NCI-H345 treated with DMSO at 0.1 percent for 48 hours (cell line): ENCODE measurements around the gene ARL8B.

Experiments used
- DNase-seq: peaks from one replicate; lab custom pipeline; 2025; ENCODE audit not compliant: unreplicated experiment; lab: John Stamatoyannopoulos, UW

The ARL8B gene

DNA sequence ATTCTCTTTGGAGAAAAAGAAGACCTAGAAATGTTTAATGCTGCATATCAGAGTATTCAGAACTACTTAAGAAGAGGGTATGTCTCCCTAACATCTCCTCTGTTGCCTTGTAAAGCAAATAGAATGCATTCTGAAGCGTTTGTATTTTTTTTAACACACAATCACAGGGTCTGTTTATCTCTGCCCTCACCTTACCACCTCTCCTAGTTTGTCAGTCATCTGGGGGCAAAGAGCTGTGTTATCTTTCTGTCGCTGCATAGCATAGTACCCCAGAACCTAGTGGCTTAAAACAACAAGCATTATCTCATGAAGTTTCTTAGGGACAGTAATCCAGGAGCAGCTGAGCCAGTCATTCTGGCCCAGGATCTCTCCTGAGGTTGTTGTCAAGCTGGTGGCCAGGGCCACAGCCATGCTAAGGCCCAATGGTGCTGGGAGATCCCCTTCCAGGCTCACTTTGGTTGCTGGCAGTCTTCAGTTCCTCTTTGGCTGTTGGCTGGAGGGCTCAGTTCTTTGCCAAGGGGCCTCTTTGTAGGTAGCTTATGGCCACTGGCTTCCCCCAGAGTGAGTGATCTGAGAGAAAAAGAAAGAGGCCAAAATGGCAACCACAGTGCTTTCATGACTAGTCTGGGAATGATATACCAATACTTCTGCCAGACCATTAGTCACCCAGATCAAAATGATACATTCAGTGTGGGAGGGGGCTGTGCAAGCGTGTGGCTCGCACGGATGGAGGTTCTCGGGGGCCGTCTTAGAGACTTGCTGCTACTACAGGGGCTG is 83.3 kb downstream of the ARL8B start:
- DNase-seq, result no peak

DNA sequence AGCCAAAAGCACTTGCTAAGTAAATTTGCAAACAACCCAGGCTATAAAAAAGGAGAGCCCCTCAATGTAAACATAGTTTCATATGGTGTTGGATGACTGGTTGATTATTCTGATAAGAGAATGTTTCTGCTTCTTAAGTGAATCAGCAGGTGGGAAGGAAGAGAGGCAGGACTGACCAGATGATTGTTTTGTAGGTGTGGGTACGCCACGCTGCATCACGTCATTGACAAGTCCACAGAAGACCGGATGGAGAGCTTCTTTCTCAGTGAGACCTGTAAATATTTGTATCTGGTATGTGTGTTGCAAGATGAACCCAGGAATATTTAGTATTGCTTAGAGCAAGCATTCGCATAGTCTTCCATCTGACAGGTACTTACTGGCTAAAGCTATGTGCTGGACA is 88.8 kb downstream of the ARL8B start:
- DNase-seq, result no peak

DNA sequence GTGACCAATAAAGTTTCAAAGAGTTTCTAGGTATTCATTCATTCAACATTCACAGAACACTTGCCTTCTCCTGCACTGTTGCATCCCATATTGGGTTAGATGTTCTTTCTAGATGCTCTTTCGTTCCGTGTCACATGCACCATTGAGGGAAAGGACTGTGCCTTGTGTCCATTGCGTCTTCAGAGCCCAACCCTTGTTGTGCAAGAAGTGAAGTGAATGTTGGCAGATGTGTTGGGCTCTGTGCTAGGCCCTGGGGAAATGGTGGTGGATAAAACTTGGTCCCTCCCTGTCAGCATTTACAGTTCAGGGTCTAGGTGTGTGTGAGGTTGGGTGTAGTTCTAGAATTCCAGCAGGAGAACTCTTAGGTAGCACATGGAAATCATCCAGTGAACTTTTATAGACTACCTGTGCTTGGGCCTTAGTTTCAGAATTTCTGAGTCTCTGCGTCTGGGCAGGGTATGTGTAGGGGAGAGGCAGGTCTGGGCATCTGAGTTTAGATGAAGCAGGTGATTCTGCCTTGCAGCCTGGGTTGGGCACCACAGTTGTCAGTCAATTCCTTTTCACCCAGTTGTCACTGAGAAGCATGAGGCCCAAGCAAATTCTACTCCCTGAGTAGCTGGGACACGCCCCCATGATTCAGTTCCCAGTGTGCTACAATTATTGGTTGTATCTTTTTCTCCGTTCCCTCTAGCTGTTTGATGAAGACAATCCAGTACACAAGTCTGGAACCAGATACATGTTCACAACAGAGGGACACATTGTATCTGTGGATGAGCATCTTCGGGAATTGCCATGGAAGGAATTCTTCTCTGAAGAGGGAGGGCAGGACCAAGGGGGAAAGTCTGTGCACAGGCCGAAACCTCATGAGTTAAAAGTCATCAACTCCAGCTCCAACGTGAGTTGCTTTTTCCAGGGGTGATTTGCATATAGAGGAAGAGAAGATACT is 90.8 kb downstream of the ARL8B start:
- DNase-seq, result no peak

DNA sequence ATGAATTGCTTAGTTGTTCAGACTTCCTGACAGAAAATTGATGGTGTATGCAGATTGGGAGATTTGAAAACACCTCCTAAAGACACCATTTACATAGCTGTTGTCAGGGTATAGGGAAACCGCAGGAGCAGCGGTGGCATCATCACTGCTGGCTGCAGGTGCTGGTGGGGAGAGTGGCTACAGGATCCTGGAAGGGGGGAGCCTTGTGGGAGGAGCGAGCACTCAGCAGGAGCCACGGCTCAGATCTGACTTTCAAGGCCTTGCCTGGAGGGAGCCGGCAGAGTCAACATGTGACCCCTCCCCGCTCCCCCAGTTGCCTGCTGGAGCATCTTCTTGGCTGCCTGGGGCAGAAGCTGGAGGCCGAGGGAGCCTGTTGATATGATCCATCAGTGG is 91.5 kb downstream of the ARL8B start:
- DNase-seq, result no peak

DNA sequence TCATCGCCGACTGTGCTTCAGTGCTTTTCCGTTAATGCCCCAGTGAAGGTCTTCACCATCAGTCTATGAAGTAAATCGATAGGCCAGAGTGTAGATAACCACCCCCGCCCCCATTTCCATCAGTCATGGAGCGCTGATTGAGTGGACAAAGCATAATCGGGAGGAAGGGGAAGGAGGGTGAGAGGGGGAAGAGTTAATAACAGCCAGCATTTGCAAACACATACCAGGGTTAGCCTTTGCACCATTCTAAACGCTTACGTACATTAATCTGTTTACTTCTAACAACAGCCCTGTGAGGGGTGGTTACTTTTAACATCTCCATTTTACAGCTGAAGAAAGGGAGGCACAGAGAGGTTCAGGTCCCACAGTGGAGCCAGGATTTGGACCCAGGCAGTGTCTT is 92.3 kb downstream of the ARL8B start:
- no peak for DNase-seq

DNA sequence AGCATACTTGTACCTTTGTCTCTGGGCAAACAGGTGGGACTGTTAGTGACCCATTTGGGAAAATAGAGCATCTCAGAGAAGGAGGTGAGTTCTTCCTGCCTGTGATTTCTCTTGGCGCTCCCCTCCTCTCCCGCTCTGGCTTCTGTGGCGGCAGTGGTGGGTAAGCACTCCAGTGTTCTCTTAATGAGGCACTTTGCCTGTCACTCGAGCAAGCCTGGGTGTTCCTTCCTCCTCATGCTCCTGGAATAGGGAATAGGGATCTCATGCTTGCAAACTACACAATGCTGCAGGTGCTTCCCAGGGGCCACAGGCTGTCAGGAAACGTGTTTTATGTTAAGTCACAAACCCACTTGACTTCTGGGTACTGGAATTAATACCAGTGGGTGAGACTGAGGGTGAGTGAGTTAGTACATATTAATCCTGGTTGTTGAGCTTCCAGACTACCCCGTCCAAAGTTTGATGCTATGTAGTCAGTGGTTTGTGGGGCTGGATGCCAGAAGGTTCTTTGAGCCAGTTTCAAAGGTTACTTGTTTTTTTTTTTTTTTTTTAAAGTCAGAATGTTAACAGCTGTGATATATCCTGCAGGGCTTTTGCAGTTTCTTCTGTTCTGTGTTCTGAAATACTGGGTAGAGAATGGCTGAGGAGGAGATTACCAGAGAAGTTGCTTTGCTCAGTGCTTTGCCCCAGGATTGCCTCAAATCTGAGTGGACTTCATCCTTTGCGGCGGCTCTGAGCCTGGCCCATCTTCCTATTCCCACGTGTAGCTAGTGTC is 95.9 kb downstream of the ARL8B start:
- no peak for DNase-seq

DNA sequence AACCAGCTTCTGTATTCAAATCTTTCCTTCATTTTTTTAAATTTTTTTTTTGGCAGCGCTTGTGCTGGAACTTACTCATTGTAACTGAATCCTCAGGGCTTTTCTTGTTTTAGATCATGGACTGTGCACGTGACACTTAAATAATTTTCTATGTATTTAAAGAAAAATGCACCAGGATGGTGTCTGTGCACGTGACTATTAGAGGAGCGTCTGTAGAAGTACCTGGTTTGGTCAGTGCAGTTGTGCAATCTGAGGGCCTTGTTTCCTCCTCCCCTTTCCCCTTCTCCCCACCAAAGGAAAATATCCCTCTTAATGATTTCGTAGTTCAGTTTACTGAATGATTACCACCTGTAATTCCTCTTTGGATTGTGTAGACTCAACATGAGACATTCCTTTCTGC is 96.7 kb downstream of the ARL8B start:
- no peak for DNase-seq

DNA sequence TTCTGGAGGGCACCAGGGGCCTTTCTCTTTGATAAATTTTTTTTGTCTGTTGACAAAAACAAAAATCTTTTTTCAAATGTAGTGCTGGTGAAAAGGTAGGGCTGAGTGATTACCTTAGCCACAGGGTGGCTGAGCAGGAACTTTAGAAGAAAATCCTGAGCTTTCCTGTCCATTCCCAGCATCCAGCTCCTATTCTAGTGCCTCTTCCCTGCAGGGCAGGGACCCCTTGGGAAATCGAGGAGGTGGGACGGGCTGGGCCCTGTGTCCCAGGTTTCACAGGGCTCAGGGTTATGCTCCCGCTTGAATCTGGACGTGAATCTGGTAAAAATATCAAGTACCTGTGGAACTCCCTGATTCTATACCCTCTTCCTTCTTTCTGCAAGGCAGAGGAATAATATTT is 97.1 kb downstream of the ARL8B start:
- no peak for DNase-seq

DNA sequence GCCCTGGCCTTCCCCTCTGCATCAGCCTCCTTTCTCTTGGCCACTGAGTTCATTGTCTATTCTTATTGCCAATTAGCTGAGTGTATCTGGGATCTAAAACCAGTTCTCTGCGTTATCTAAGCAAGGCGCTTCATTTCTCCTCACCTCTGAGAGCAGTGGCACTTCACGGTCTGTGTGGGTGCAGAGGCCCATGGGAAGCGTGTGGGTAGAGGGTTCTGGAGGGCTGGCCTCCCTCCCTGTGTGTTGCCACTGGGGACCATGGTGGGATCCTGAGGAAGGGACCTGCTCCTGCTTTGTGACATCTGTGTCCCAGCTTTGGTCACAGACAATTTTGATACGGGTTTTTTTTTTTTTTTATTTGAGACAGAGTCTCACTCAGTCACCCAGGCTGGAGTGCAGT is 98.1 kb downstream of the ARL8B start:
- no peak for DNase-seq

DNA sequence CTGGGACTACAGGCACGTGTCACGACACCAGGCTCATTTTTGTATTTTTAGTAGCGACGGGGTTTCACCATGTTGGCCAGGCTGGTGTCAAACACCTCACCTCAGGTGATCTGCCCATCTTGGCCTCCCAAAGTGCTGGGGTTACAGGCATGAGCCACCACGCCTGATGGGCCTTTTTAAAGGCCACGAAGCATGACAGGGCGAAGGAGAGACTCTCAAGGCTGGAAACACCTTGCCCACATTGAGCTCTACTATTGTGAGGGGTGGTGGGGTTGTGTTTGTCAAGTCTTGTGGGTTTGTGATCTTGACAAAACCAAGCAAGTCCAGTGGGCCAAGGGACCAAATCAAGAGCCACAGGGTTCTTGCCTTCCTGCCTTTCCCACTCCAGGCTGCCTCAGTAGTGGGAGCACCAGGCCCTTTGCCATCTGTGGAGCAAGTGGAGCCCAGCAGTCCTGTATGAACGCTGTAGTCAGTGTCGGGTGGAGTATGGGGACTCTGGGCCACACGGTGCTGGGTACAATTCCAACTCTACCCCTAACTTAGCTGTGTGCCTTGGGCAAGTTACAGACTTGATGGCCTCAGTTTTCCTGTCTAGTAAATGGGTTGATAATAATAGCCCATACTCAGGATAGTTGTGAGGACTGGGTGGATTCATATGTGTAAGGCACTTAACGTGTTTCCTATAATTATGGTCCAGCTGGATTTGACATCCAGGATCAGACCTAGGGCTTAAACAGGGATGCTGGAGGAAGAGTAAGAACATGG is 98.8 kb downstream of the ARL8B start:
- no peak for DNase-seq

DNA sequence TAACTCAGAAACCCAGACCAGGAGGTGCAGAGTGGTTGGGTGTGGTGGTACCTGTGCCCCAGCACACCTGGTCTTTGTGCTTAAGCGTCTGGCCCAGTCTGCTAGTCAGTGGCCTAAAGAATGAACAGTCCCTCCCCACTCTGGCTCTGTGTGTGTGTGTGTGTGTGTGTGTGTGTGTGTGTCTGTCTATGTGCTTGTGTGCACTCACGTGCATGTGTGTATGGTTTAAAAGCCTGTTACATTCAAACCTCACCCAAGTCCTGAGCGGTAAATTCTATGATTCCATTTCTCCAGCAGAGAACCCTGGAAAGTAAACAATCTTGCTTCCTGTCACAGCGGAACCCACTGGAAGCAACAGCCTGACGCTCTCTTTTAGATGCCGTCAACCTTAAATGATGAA is 99.6 kb downstream of the ARL8B start:
- no peak for DNase-seq

DNA sequence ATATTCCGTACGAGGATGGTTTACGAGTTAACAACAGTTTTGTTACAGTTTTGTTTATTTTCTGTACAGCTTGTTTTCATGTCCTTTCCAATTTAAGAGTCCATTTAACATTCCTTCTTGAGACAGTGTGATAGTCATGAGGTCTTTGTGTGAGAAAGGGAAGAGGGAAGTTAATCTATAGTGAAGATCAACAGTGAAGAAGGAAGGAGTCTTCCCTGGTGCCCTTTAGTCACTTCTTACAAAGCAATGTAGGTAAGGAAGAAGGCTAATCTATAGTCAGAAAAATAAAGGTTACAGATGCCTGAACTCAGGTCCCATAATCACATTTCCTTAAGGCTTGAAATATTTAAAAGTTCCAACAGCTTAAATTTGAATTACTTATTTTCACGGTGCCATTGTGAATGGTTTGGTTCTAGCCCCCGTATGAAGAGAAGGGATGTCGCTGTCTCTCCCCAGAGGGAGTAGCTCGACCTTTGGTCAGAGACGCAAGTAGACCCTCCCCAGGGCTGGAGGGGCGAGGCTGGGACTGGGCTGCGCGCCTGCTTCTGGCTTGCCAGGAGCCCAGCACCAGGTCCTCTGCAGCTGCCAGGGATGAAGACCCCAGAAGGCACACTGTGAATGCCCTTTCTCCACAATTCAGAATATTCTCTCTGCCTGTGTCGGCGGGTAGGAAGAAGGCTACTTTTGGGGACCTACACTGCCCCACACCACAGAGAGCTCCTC is 100.4 kb downstream of the ARL8B start:
- no peak for DNase-seq

DNA sequence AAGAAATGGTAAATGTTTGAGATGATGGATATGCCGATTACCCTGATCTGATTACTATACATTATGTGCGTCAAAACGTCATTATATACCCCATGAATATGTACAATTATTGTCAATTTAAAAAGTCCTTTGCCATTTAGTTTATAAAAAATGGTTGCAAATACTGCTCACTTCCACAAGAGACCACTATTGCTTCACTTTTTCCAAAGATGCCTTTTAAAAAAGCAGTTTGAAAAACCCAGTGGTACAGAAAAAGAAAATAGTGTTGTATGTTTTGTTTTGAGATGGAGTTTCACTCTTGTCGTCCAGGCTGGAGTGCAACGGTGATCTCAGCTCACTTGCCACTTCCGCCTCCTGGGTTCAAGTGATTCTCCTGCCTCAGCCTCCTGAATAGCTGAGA is 104.7 kb downstream of the ARL8B start:
- DNase-seq, result no peak

DNA sequence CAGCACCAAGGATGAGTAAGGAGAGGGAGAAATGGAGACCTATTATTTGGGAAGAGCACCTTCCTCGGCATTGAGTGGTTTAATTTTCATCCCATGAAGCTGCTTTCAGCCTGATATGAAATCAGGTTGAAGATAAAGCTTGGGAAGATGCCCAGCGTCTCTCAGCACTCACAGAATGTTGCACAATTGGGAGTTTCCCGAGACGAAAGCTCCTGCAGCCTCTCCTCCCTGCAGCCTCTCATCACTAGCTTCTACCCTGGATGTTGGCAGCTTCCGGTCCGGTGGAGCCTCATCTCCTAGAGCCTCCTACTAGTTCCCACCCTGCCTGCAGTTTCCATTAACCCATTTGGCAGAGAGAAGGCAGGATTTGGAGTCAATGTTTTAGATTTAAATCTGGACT is 105.7 kb downstream of the ARL8B start:
- DNase-seq, result no peak

DNA sequence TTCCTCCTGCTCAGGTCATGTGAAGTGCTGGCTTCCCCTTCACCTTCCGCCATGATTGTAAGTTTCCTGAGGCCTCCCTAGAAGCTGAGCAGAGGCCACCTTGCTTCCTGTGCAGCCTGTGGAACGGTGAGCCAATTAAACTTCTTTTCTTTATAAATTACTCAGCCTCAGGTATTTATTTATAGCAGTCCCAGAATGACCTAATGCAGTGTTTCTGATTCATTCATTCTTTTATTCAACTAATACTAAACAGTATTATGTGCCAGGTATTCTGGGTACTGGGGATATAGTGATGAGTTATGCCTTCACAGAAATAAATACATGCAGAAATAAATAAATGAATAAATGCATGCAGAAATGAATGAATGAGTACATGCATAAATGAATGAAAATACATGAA is 107.3 kb downstream of the ARL8B start:
- DNase-seq, result no peak
